ENCODE data around the gene CCL21.

The CCL21 gene

DNA sequence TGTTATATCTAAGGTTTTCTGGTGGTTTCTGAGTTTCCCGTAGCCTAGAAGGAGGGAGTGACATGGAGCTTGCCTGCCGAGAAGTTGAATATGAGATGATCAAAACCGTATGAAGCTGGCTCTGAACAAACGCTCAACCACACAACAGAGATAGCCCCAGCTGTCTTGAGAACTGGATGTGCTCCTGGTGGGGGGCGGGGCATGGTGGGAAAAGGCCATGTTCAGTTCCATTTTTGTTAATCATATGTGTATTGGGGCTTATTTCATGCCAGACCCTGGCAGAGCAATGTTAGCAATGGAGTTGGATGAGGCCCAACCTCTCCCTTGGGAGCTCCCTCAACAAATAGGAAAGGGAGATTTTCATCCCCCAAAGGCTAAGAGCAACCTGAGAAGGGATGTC lies 23.7 kb downstream of the CCL21 start:
- ATAC-seq (ENCODE audit: insufficient read depth, low read depth) = no peak
- no peak for TF ChIP-seq EZH2 (IDR thresholded peaks at IDR 0.05; ENCODE audit: borderline replicate concordance, low read depth, low read length, severe bottlenecking)
- TF ChIP-seq CTCF (IDR thresholded peaks at IDR 0.05; ENCODE audit: borderline replicate concordance, extremely low read depth, low read length, poor library complexity, severe bottlenecking) = no peak
- no peaks in the 10 kb centered on the region for H3K36me3 ChIP-seq (ENCODE audit: insufficient read depth, low read length)
- H4K20me1 ChIP-seq (ENCODE audit: insufficient read depth, low read length) = no peaks in the 10 kb centered on the region
- no peaks in the 10 kb centered on the region for H3K4me1 ChIP-seq (ENCODE audit: insufficient read depth, low read length)
- H3K27me3 ChIP-seq (ENCODE audit: insufficient read depth, low read length, poor library complexity) = peaks cover 9% of the 10 kb centered on the region
- no peak for DNase-seq
- H3K27ac ChIP-seq (ENCODE audit: low read length) = no peak overlapping the region
- no peaks in the 10 kb centered on the region for H3K9me3 ChIP-seq (ENCODE audit: insufficient read depth, low read length, severe bottlenecking)
- no peak overlapping the region for H3K4me3 ChIP-seq (ENCODE audit: low read depth in 1 of 2, low read length in 2 of 2)
- H2AFZ ChIP-seq (ENCODE audit: low read depth, low read length) = no peak overlapping the region
- H3K9ac ChIP-seq (ENCODE audit: low read depth, low read length) = no peak overlapping the region
- no peaks in the 10 kb centered on the region for H3K79me2 ChIP-seq (ENCODE audit: insufficient read depth, low read length)
- no peak overlapping the region for H3K4me2 ChIP-seq (ENCODE audit: insufficient read depth, low read length)

- Histone ChIP-seq H4K20me1 (ENCODE audit: insufficient read depth, low read length) (no peaks in the 10 kb centered on the region), H3K9ac (ENCODE audit: low read depth, low read length) (no peak overlapping the region), H3K4me2 (ENCODE audit: insufficient read depth, low read length) (no peak overlapping the region), H3K4me1 (ENCODE audit: insufficient read depth, low read length) (no peaks in the 10 kb centered on the region), H3K9me3 (ENCODE audit: insufficient read depth, low read length, severe bottlenecking) (no peaks in the 10 kb centered on the region), H3K4me3 (ENCODE audit: low read depth in 1 of 2, low read length in 2 of 2) (no peak overlapping the region), H3K36me3 (ENCODE audit: insufficient read depth, low read length) (no peaks in the 10 kb centered on the region), H3K79me2 (ENCODE audit: insufficient read depth, low read length) (no peaks in the 10 kb centered on the region), H3K27me3 (ENCODE audit: insufficient read depth, low read length, poor library complexity) (peaks cover 4% of the 10 kb centered on the region), H3K27ac (ENCODE audit: low read length) (no peak overlapping the region), H2AFZ (ENCODE audit: low read depth, low read length) (no peak overlapping the region)
- DNase-seq = no peak
- no peak for TF ChIP-seq CTCF (IDR thresholded peaks at IDR 0.05; ENCODE audit: borderline replicate concordance, extremely low read depth, low read length, poor library complexity, severe bottlenecking)
- TF ChIP-seq EZH2 (IDR thresholded peaks at IDR 0.05; ENCODE audit: borderline replicate concordance, low read depth, low read length, severe bottlenecking) = no peak
- ATAC-seq (ENCODE audit: insufficient read depth, low read depth) = no peak
Measured at GRCh38 chr9:34685591-34685990, 24.3 kb downstream of the CCL21 start.

DNA sequence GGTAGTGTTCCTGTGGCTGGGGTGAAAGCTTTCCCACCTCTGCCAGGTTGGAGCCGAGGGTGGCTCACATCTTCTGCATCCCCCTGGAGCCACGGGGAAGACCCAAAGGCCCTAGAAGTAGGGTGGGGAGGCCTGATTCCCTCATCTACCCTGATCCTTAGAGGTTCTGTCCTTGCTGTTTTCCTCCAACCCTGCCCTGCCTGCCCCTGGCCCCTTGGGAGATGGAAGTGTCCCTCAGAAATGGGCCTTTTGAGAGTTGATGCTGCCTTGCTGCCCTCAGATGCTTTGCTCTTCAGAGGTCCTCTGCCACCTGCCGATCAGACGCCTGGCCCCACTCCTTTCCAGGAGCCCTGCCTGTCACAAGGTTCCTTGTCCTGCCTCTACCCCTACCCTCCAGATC lies 25.1 kb downstream of the CCL21 start:
- TF ChIP-seq CTCF (IDR thresholded peaks at IDR 0.05; ENCODE audit: borderline replicate concordance, extremely low read depth, low read length, poor library complexity, severe bottlenecking) = no peak
- TF ChIP-seq EZH2 (IDR thresholded peaks at IDR 0.05; ENCODE audit: borderline replicate concordance, low read depth, low read length, severe bottlenecking) = no peak
- no peak for ATAC-seq (ENCODE audit: insufficient read depth, low read depth)
- Histone ChIP-seq H3K27ac (ENCODE audit: low read length) (no peak overlapping the region), H3K9me3 (ENCODE audit: insufficient read depth, low read length, severe bottlenecking) (no peaks in the 10 kb centered on the region), H3K27me3 (ENCODE audit: insufficient read depth, low read length, poor library complexity) (peaks cover 4% of the 10 kb centered on the region), H4K20me1 (ENCODE audit: insufficient read depth, low read length) (no peaks in the 10 kb centered on the region), H3K4me3 (ENCODE audit: low read depth in 1 of 2, low read length in 2 of 2) (no peak overlapping the region), H3K36me3 (ENCODE audit: insufficient read depth, low read length) (no peaks in the 10 kb centered on the region), H3K4me2 (ENCODE audit: insufficient read depth, low read length) (no peak overlapping the region), H3K9ac (ENCODE audit: low read depth, low read length) (no peak overlapping the region), H2AFZ (ENCODE audit: low read depth, low read length) (no peak overlapping the region), H3K4me1 (ENCODE audit: insufficient read depth, low read length) (no peaks in the 10 kb centered on the region), H3K79me2 (ENCODE audit: insufficient read depth, low read length) (no peaks in the 10 kb centered on the region)
- DNase-seq = no peak

DNA sequence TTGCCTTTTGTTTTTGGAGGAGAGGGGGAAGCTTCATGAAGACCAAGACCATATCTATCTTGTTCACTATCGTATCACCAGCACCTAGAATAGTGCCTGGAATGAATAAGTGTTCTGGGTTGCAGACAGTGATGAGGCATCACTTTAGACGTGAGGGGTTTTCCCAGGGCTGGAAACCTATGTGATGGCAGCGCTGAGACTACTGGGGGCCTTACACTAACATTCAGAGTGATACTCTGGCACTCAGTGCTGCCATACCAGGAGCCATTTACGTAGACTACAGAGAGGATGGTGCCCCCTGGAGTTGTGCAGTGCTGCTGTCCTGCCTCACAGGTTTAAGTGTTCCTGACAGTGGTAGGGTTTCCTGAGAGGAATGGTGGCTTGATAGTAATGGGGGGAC lies 25.8 kb downstream of the CCL21 start:
- Histone ChIP-seq H3K9ac (ENCODE audit: low read depth, low read length) (no peak overlapping the region), H3K79me2 (ENCODE audit: insufficient read depth, low read length) (no peaks in the 10 kb centered on the region), H3K36me3 (ENCODE audit: insufficient read depth, low read length) (no peaks in the 10 kb centered on the region), H4K20me1 (ENCODE audit: insufficient read depth, low read length) (no peaks in the 10 kb centered on the region), H3K4me3 (ENCODE audit: low read depth in 1 of 2, low read length in 2 of 2) (no peak overlapping the region), H3K4me2 (ENCODE audit: insufficient read depth, low read length) (no peak overlapping the region), H3K27ac (ENCODE audit: low read length) (no peak overlapping the region), H2AFZ (ENCODE audit: low read depth, low read length) (no peak overlapping the region), H3K9me3 (ENCODE audit: insufficient read depth, low read length, severe bottlenecking) (no peaks in the 10 kb centered on the region), H3K4me1 (ENCODE audit: insufficient read depth, low read length) (no peaks in the 10 kb centered on the region), H3K27me3 (ENCODE audit: insufficient read depth, low read length, poor library complexity) (no peaks in the 10 kb centered on the region)
- DNase-seq (no peak), ATAC-seq (ENCODE audit: insufficient read depth, low read depth) (no peak)
- TF ChIP-seq CTCF (IDR thresholded peaks at IDR 0.05; ENCODE audit: borderline replicate concordance, extremely low read depth, low read length, poor library complexity, severe bottlenecking) = no peak
- TF ChIP-seq EZH2 (IDR thresholded peaks at IDR 0.05; ENCODE audit: borderline replicate concordance, low read depth, low read length, severe bottlenecking) = no peak
